ENCODE data around the gene GJD4. TPM values are rescaled to one million over a fixed set of nuclear protein-coding genes. Genes with fewer than 3 reads are reported as not detected.

Gene GJD4
- total RNA-seq (2012; rRNA removed) = not detected in 2 replicates
- polyA plus RNA-seq (2012; rRNA removed) = 0.06 TPM in 1 of 2 replicates, not detected in the other
- polyA plus RNA-seq (2012; cell fraction: cytosol; rRNA removed) = not detected in 2 replicates
- polyA plus RNA-seq (2012; cell fraction: nucleus; rRNA removed; ENCODE audit: low replicate concordance) = 0.04 TPM in 1 of 2 replicates, not detected in the other
- not detected for Bru-seq, nascent RNA
- percentile 13 among the genes with signal in this experiment for BruChase-seq, experiment 1, labeled RNA remaining after a 6-hour chase
- BruChase-seq, experiment 2, labeled RNA remaining after a 2-hour chase = not detected
- long read RNA-seq = 0 reads

GRCh38 chr10:35605191-35605590, at the start of gene GJD4:
GJD4 (plus strand) TSS chr10:35605341; CDS start chr10:35605568, 227 bp downstream.
- H3K9me3 ChIP-seq (ENCODE audit: control insufficient read depth, insufficient read depth, low read length) = peaks cover 5% of the 10 kb centered on the region; the same call in 1 of the 2 replicates
- in situ Hi-C loops (cut with MboI; ENCODE audit: low sequenced_read_pairs) = no loop called here
- H3K23ac ChIP-seq (ENCODE audit: low read depth, low read length) = no peak within 1 kb of the TSS
- ChIA-PET POLR2A (ENCODE audit: unreplicated experiment) (no interaction called here), CTCF (interaction anchor here (0.9 kb wide), 1 partner anchor 9 kb away, joined by 3 read pairs; no protein-coding TSS in a partner anchor)
- no peaks in the 10 kb centered on the region for H3K36me3 ChIP-seq (ENCODE audit: control insufficient read depth, insufficient read depth, low read length)
- DNase-seq (no peak), ATAC-seq (ENCODE audit: low read depth) (no peak)
- no peak within 1 kb of the TSS for H3K9ac ChIP-seq (ENCODE audit: low read depth, low read length)
- H2AK5ac ChIP-seq (ENCODE audit: low read depth, low read length) = peak within 1 kb of the TSS; percentile 35; the same call in 1 of the 2 replicates
- no TSS peak for BruUV-seq (replicated peaks)
- peaks cover 31% of the 10 kb centered on the region for H3K27me3 ChIP-seq (ENCODE audit: control insufficient read depth, insufficient read depth, low read length)
- intact Hi-C loops (cut with micrococcal nuclease) = loop anchor here (5.0 kb wide), 1 partner anchor 183 kb away; no protein-coding TSS in a partner anchor
- no peaks in the 10 kb centered on the region for H4K20me1 ChIP-seq (ENCODE audit: insufficient read depth, low read length)
- no peak within 1 kb of the TSS for H3K56ac ChIP-seq (ENCODE audit: extremely low read depth, insufficient read depth, low read length)
- no peak for TF ChIP-seq ELK1 (IDR thresholded peaks at IDR 0.05; ENCODE audit: borderline replicate concordance, low read depth, low read length)
- no peak for TF ChIP-seq POLR2A (IDR thresholded peaks at IDR 0.05; ENCODE audit: low read depth, low read length)
- no peak for TF ChIP-seq RCOR1 (IDR thresholded peaks at IDR 0.05; ENCODE audit: insufficient replicate concordance, low read length)
- TF ChIP-seq SMC3 (IDR thresholded peaks at IDR 0.05; ENCODE audit: low read depth, low read length) = no peak
- TF ChIP-seq RFX5 (IDR thresholded peaks at IDR 0.05; ENCODE audit: low read depth, low read length) = no peak
- TF ChIP-seq MAFK (IDR thresholded peaks at IDR 0.05; ENCODE audit: low read depth, low read length) = no peak
- TF ChIP-seq BHLHE40 (IDR thresholded peaks at IDR 0.05; ENCODE audit: low read depth, low read length) = no peak
- TF ChIP-seq FOS (IDR thresholded peaks at IDR 0.05; ENCODE audit: low read depth, low read length) = no peak
- no peak for TF ChIP-seq MAZ (IDR thresholded peaks at IDR 0.05; ENCODE audit: borderline replicate concordance, low read depth, low read length)
- no peak for TF ChIP-seq RAD21 (IDR thresholded peaks at IDR 0.05; ENCODE audit: low read length)
- TF ChIP-seq USF2 (IDR thresholded peaks at IDR 0.05; ENCODE audit: low read depth, low read length) = no peak
- no peak for TF ChIP-seq CEBPB (IDR thresholded peaks at IDR 0.05; ENCODE audit: low read depth, low read length)
- TF ChIP-seq CTCF (conservative IDR thresholded peaks at IDR 0.05; ENCODE audit: low read depth, low read length) = no peak
- TF ChIP-seq NFE2L2 (IDR thresholded peaks at IDR 0.05; ENCODE audit: low read depth, low read length) = no peak
- peaks cover 4% of the 10 kb centered on the region; the same call in 1 of the 2 replicates for H3K9me1 ChIP-seq (ENCODE audit: insufficient read depth, low read length)
- H4K91ac ChIP-seq (ENCODE audit: insufficient read depth, low read depth, low read length) = no peak within 1 kb of the TSS
- peaks cover 7% of the 10 kb centered on the region for H3K4me1 ChIP-seq (ENCODE audit: control insufficient read depth, insufficient read depth, low read length)
- H4K5ac ChIP-seq (ENCODE audit: low read depth, low read length) = no peak within 1 kb of the TSS
- no peak within 1 kb of the TSS for H4K8ac ChIP-seq (ENCODE audit: low read depth in 2 of 2, low read length in 2 of 2)
- no peak within 1 kb of the TSS for H3K4ac ChIP-seq (ENCODE audit: low read depth, low read length)
- no peaks in the 10 kb centered on the region for H3K79me1 ChIP-seq (ENCODE audit: low read depth in 1 of 2, low read length in 2 of 2)
- H3K18ac ChIP-seq (ENCODE audit: low read depth, low read length) = no peak within 1 kb of the TSS
- no peak within 1 kb of the TSS for H2AK9ac ChIP-seq (replicated peaks; ENCODE audit: low read depth, low read length, poor library complexity)
- dilution Hi-C loops (cut with HindIII; ENCODE audit: low sequenced_read_pairs, unreplicated experiment) = no loop called here
- H3K14ac ChIP-seq (replicated peaks; ENCODE audit: low read depth, low read length) = no peak within 1 kb of the TSS
- no peak within 1 kb of the TSS for H2BK15ac ChIP-seq (ENCODE audit: low read depth, low read length)
- H3K27ac ChIP-seq (ENCODE audit: insufficient read depth, low read length) = no peak within 1 kb of the TSS
- no CpG with 5 or more reads among the region's 8 CpGs for WGBS, 2 experiments (ENCODE audit: extremely low coverage in 2 of 2, insufficient read length in 1 of 2)
- H2BK20ac ChIP-seq (ENCODE audit: low read depth, low read length) = no peak within 1 kb of the TSS
- H3K4me2 ChIP-seq (ENCODE audit: low read depth, low read length) = no peak within 1 kb of the TSS
- no peak within 1 kb of the TSS for H2BK5ac ChIP-seq (ENCODE audit: low read depth, low read length, poor library complexity, severe bottlenecking)
- no peak within 1 kb of the TSS for H2BK120ac ChIP-seq (ENCODE audit: low read depth, low read length)
- no peak within 1 kb of the TSS for H3K4me3 ChIP-seq (ENCODE audit: insufficient read depth, low read depth, low read length)
- no peak within 1 kb of the TSS for H2AFZ ChIP-seq (replicated peaks; ENCODE audit: low read length, poor library complexity)
